MCF 10A (cell line): Measurements from ENCODE around the gene EFNB3. TPM values are rescaled to one million over a fixed set of nuclear protein-coding genes. Genes with fewer than 3 reads are reported as not detected.
A peak's percentile ranks its signal among the peaks of the same experiment; 100 is the strongest.

ENCODE experiments used
- BruUV-seq: library from RNA; stranded (reverse); fragments of 400-500 nt; replicated peaks from 2 replicates; lab custom pipeline; 2021; lab: Mats Ljungman, UMichigan
- CTCF ChIA-PET: fragments of 300-600 bp; sonication (Branson Sonifier 250); formaldehyde crosslinking; extraction: SDS; loops from one replicate; lab custom pipeline; 2021; ENCODE audit warnings: antibody characterized with exemption, inconsistent platforms; lab: Yijun Ruan, JAX
- POLR2A ChIA-PET: fragments of 300-600, 350-650 bp; sonication (Branson Sonifier 250); formaldehyde crosslinking; extraction: SDS; loops from one replicate; lab custom pipeline; 2020; ENCODE audit warnings: antibody characterized with exemption, inconsistent platforms; lab: Yijun Ruan, JAX
- DNase-seq: peaks from one replicate; pipeline ENCODE4 v3.0.0-alpha.2; 2018; ENCODE audit not compliant: unreplicated experiment
- H3K27ac Mint-ChIP-seq: one replicate; pipeline ENCODE4 v1.8.0; 2022; ENCODE audit warnings: mild to moderate bottlenecking, low read depth, mixed read lengths; ENCODE audit not compliant: unreplicated experiment
- H3K27me3 Mint-ChIP-seq: one replicate; pipeline ENCODE4 v1.8.0; 2022; ENCODE audit warnings: mixed read lengths; ENCODE audit not compliant: insufficient read depth, unreplicated experiment
- H3K36me3 Mint-ChIP-seq: one replicate; pipeline ENCODE4 v1.8.0; 2022; ENCODE audit warnings: mild to moderate bottlenecking, moderate library complexity, mixed read lengths; ENCODE audit not compliant: insufficient read depth, unreplicated experiment
- H3K4me1 Mint-ChIP-seq: one replicate; pipeline ENCODE4 v1.8.0; 2022; ENCODE audit warnings: mixed read lengths; ENCODE audit not compliant: insufficient read depth, unreplicated experiment
- H3K4me3 Mint-ChIP-seq: one replicate; pipeline ENCODE4 v1.8.0; 2022; ENCODE audit warnings: mild to moderate bottlenecking, moderate library complexity, mixed read lengths; ENCODE audit not compliant: unreplicated experiment
- H3K9me3 Mint-ChIP-seq: one replicate; pipeline ENCODE4 v1.8.0; 2022; ENCODE audit warnings: mixed read lengths; ENCODE audit not compliant: unreplicated experiment
- intact Hi-C: fragments of 100-400 bp; cut with micrococcal nuclease; formaldehyde crosslinking; loops from 2 replicates; pipeline ENCODE4 v1.14.1; 2022
- total RNA-seq: library from RNA; stranded (reverse); gene quantifications from 2 replicates; pipeline ENCODE4 v1.2.3, GENCODE V29; 2022
- TF ChIP-seq, protein P1 (sequence below): fragments of 200-600 bp; IDR thresholded peaks from one replicate; pipeline ENCODE4 v1.8.0; 2022; ENCODE audit warnings: antibody characterized with exemption, mild to moderate bottlenecking; ENCODE audit not compliant: unreplicated experiment

The EFNB3 gene
- total RNA-seq, 1 experiment from 2014 or later, result 1.4 TPM

DNA sequence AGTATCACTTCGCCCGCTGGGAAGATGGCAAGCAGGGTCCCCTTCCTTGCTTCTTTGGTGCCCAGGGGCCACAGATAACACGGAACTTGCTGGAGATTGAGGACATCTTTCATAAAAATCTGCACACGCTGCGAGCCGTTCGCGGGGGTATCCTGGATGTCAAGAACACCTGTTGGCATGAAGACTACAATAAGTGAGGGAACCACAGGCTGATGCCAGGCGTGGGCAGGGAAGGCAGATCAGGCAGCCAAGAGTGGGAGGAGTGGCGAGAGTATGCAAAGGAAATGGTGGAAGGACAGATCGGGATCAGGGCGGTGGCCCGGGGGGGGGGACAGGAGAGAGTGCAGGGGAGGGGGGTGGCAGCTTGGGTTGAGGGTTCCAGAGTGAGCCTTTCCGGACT is 34.7 kb downstream of the EFNB3 start:
- TF ChIP-seq, protein P1, sequence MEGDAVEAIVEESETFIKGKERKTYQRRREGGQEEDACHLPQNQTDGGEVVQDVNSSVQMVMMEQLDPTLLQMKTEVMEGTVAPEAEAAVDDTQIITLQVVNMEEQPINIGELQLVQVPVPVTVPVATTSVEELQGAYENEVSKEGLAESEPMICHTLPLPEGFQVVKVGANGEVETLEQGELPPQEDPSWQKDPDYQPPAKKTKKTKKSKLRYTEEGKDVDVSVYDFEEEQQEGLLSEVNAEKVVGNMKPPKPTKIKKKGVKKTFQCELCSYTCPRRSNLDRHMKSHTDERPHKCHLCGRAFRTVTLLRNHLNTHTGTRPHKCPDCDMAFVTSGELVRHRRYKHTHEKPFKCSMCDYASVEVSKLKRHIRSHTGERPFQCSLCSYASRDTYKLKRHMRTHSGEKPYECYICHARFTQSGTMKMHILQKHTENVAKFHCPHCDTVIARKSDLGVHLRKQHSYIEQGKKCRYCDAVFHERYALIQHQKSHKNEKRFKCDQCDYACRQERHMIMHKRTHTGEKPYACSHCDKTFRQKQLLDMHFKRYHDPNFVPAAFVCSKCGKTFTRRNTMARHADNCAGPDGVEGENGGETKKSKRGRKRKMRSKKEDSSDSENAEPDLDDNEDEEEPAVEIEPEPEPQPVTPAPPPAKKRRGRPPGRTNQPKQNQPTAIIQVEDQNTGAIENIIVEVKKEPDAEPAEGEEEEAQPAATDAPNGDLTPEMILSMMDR, result no peak
- Mint-ChIP-seq H3K4me1 (peaks cover 6% of the 10 kb centered on the region), H3K4me3 (no peak overlapping the region), H3K9me3 (no peaks in the 10 kb centered on the region), H3K27ac (no peak overlapping the region), H3K27me3 (peaks cover 56% of the 10 kb centered on the region), H3K36me3 (no peaks in the 10 kb centered on the region)
- no TSS peak for BruUV-seq
- intact Hi-C loops, result no loop called here
- ChIA-PET CTCF (no interaction called here), POLR2A (interaction anchor here (0.6 kb wide), 1 partner anchor 119 kb away, joined by 3 read pairs; no protein-coding TSS in a partner anchor)
- no peak for DNase-seq

DNA sequence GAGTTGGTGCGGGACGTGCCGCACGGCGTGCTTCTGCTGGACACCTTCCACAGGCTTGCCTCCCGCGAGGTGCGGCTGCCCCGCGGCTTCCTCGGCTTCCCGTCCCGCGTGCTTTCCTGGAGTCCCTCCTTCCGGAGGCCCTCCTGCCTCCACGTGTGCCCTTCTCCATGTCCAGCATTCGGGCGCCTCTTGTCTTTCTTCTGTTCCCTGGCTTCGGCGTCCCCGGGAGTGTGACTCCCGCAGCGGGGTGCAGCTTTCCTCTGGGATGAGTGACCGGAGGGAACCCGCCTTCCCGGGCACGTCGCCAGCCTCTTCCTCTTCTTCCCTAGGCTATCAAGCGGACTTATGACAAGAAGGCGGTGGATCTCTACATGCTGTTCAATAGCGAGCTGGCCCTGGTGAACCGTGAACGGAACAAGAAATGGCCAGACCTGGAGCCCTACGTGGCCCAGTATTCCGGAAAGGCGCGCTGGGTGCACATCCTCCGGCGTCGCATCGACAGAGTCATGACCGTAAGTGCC is 35.5 kb downstream of the EFNB3 start:
- BruUV-seq, result no TSS peak

DNA sequence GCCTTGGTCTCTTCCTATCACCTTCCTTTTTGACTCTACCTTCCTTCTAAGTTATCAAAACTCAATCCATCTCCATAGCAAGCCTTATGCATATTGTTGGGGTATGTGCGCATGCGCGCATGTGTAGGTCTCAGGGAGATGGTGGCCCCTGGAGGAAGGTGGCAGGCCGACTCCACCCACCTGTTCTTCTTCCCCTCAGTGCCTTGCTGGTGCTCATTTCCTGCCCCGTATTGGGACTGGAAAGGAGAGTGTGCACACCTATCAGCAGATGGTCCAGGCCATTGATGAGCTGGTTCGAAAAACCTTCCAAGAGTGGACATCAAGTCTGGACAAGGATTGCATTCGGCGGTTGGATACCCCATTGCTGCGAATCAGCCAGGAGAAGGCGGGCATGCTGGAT is 37.7 kb downstream of the EFNB3 start:
- POLR2A ChIA-PET, result interaction anchor here (1.1 to 2.2 kb wide), 7 partner anchors 11 to 114 kb away, joined by 3 to 14 read pairs (median 5); partner anchors contain the start of genes KDM6B and NAA38
- no peaks in the 10 kb centered on the region for H3K36me3 Mint-ChIP-seq
- no peak overlapping the region for H3K27ac Mint-ChIP-seq
- peaks cover 35% of the 10 kb centered on the region for H3K27me3 Mint-ChIP-seq
- H3K9me3 Mint-ChIP-seq, result no peaks in the 10 kb centered on the region
- DNase-seq, result no peak
- BruUV-seq, result no TSS peak
- intact Hi-C loops, result loop anchor here (1.0 to 2.0 kb wide), 7 partner anchors 40 to 314 kb away; no protein-coding TSS in a partner anchor
- CTCF ChIA-PET, result interaction anchor here (0.6 to 5.5 kb wide), 31 partner anchors 8 to 316 kb away, joined by 3 to 36 read pairs (median 5); partner anchors contain the start of genes KDM6B and WRAP53
- TF ChIP-seq, protein P1, result no peak
- H3K4me3 Mint-ChIP-seq, result no peak overlapping the region
- peaks cover 11% of the 10 kb centered on the region for H3K4me1 Mint-ChIP-seq

More for the DNA sequence above, 35.5 kb downstream of the EFNB3 start:
- TF ChIP-seq, protein P1, result no peak
- POLR2A ChIA-PET, result interaction anchor here (0.6 kb wide), 1 partner anchor 118 kb away, joined by 3 read pairs; no protein-coding TSS in a partner anchor
- no peak for DNase-seq
- no peaks in the 10 kb centered on the region for H3K9me3 Mint-ChIP-seq
- intact Hi-C loops, result no loop called here
- peak overlapping the region; percentile 43 for H3K27ac Mint-ChIP-seq
- H3K27me3 Mint-ChIP-seq, result peaks cover 56% of the 10 kb centered on the region
- CTCF ChIA-PET, result interaction anchor here (0.6 to 5.5 kb wide), 5 partner anchors 83 to 554 kb away, joined by 3 to 36 read pairs (median 3); partner anchors contain the start of genes KDM6B and SLC25A35
- peaks cover 6% of the 10 kb centered on the region for H3K4me1 Mint-ChIP-seq
- peak overlapping the region; percentile 67 for H3K4me3 Mint-ChIP-seq
- H3K36me3 Mint-ChIP-seq, result no peaks in the 10 kb centered on the region

DNA sequence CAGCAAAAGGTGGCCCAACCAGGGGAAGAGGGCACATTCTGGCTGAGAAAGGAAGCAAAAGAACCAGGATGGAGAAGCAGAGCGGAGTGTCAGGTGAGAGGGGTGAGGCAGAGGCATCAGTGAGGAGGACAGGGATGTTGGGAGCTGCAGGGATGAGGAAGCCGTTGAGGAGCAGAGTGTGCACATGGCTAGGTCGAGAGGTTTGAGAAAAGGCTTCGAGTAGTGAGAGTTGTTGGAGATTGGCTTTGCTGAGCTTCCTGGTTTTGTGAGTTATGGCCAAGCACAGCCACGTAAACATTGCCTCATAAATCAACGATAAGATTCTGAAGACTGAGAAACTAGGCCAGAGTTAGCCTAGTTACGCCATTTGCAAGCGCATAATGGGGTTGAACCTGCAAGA is 39.4 kb downstream of the EFNB3 start:
- no TSS peak for BruUV-seq
- Mint-ChIP-seq H3K9me3 (no peaks in the 10 kb centered on the region), H3K27ac (no peak overlapping the region), H3K27me3 (peaks cover 18% of the 10 kb centered on the region), H3K4me3 (no peak overlapping the region), H3K36me3 (no peaks in the 10 kb centered on the region), H3K4me1 (peaks cover 11% of the 10 kb centered on the region)
- ChIA-PET POLR2A (interaction anchor here (0.7 to 1.5 kb wide), 4 partner anchors 9 to 99 kb away, joined by 3 to 14 read pairs (median 3); no protein-coding TSS in a partner anchor), CTCF (interaction anchor here (0.6 to 5.5 kb wide), 32 partner anchors 11 to 375 kb away, joined by 3 to 36 read pairs (median 5); partner anchors contain the start of genes KDM6B and TP53)
- TF ChIP-seq, protein P1, result no peak
- no peak for DNase-seq
- intact Hi-C loops, result no loop called here
